ENCODE data around the gene KRTAP5-9. TPM values are rescaled to one million over a fixed set of nuclear protein-coding genes. Genes with fewer than 3 reads are reported as not detected.

KRTAP5-9 gene
- total RNA-seq, 1 donor from 2014 or later = not detected

DNA sequence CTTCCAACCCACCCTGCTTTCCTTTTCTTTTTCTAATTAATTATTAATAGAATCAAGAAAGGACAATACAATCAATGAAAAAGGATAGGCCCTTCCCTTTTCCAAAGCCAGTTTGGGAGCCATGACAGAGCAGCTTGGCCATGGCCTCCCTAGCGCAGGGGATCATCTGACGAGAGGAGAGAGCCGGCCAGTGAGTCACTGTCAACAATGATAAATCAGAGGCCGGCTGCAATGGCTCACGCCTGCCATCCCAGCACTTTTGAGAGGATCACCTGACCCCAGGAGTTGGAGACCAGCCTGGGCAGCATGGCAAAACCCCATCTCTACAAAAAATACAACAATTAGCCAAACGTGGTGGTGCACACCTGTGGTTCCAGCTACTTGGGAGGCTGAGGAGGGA, 48.7 kb upstream of the KRTAP5-9 start:
- H3K9me3 Mint-ChIP-seq (ENCODE audit: unreplicated experiment) = peaks cover 2% of the 10 kb centered on the region
- no peaks in the 10 kb centered on the region for H3K4me1 ChIP-seq (ENCODE audit: insufficient read depth, low read length)
- H3K27me3 ChIP-seq (ENCODE audit: insufficient read depth, low read length) = no peaks in the 10 kb centered on the region
- H3K36me3 Mint-ChIP-seq (ENCODE audit: low read depth, unreplicated experiment) = peaks cover 43% of the 10 kb centered on the region
- H3K4me1 Mint-ChIP-seq (ENCODE audit: low read depth, unreplicated experiment) = peaks cover 1% of the 10 kb centered on the region
- no peaks in the 10 kb centered on the region for H3K9me3 ChIP-seq (ENCODE audit: insufficient read depth, low read depth, low read length)
- H3K79me2 ChIP-seq (ENCODE audit: insufficient read depth, low read length) = no peaks in the 10 kb centered on the region
- H4K20me1 ChIP-seq (ENCODE audit: insufficient read depth, low read length) = no peaks in the 10 kb centered on the region
- H3K4me3 ChIP-seq (ENCODE audit: insufficient read depth, low read depth, low read length) = no peak overlapping the region
- DNase-seq (ENCODE audit: low read depth) (no peak), FAIRE-seq (no peak)
- no peaks in the 10 kb centered on the region for H3K27me3 Mint-ChIP-seq (ENCODE audit: low read depth, unreplicated experiment)
- H3K4me2 ChIP-seq (ENCODE audit: low read length) = no peak overlapping the region
- TF ChIP-seq CTCF (IDR thresholded peaks at IDR 0.05; ENCODE audit: insufficient read depth, low read depth, low read length) (no peak), EZH2 (IDR thresholded peaks at IDR 0.05; ENCODE audit: insufficient read depth, low read length) (no peak)
- no peak overlapping the region for H2AFZ ChIP-seq (ENCODE audit: low read depth, low read length)
- H3K9ac ChIP-seq (ENCODE audit: low read length) = no peak overlapping the region
- H3K27ac Mint-ChIP-seq (ENCODE audit: unreplicated experiment) = no peak overlapping the region
- H3K36me3 ChIP-seq (ENCODE audit: insufficient read depth, low read length) = peaks cover 15% of the 10 kb centered on the region
- H3K27ac ChIP-seq (ENCODE audit: low read depth, low read length) = peak overlapping the region; percentile 11
- H3K4me3 Mint-ChIP-seq (ENCODE audit: unreplicated experiment) = no peak overlapping the region

DNA sequence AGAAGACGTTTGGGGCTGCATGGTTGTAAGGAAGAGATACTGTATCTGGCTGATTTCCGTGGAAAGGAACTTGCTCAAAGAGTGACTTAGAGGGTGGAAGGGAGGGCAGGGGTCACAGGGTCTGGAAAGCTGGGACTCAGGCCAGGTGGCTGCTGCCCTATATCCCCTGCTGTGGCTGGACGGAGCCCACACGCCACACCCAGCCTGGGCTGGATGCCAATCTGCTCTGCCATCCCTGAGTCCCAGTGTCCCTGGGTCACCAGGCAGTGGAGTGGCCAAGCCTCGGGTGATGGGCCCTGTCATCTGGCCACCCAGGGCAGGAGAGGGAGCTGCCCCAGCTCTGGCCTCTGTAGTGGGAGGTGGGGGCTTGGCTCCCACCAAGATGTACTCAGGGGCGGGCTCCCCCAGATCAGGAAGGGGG, 47.6 kb upstream of the KRTAP5-9 start:
- Histone ChIP-seq H3K4me1 (ENCODE audit: insufficient read depth, low read length) (no peaks in the 10 kb centered on the region), H2AFZ (ENCODE audit: low read depth, low read length) (no peak overlapping the region), H3K9ac (ENCODE audit: low read length) (no peak overlapping the region), H3K36me3 (ENCODE audit: insufficient read depth, low read length) (peaks cover 12% of the 10 kb centered on the region), H3K27me3 (ENCODE audit: insufficient read depth, low read length) (no peaks in the 10 kb centered on the region), H3K79me2 (ENCODE audit: insufficient read depth, low read length) (no peaks in the 10 kb centered on the region), H3K4me2 (ENCODE audit: low read length) (no peak overlapping the region), H3K27ac (ENCODE audit: low read depth, low read length) (no peak overlapping the region), H3K9me3 (ENCODE audit: insufficient read depth, low read depth, low read length) (no peaks in the 10 kb centered on the region), H4K20me1 (ENCODE audit: insufficient read depth, low read length) (no peaks in the 10 kb centered on the region), H3K4me3 (ENCODE audit: insufficient read depth, low read depth, low read length) (no peak overlapping the region)
- FAIRE-seq (no peak), DNase-seq (ENCODE audit: low read depth) (no peak)
- Mint-ChIP-seq H3K27me3 (ENCODE audit: low read depth, unreplicated experiment) (no peaks in the 10 kb centered on the region), H3K27ac (ENCODE audit: unreplicated experiment) (no peak overlapping the region), H3K4me3 (ENCODE audit: unreplicated experiment) (no peak overlapping the region), H3K36me3 (ENCODE audit: low read depth, unreplicated experiment) (peaks cover 37% of the 10 kb centered on the region), H3K4me1 (ENCODE audit: low read depth, unreplicated experiment) (peaks cover 3% of the 10 kb centered on the region), H3K9me3 (ENCODE audit: unreplicated experiment) (peaks cover 5% of the 10 kb centered on the region)
- no peak for TF ChIP-seq CTCF (IDR thresholded peaks at IDR 0.05; ENCODE audit: insufficient read depth, low read depth, low read length)
- no peak for TF ChIP-seq EZH2 (IDR thresholded peaks at IDR 0.05; ENCODE audit: insufficient read depth, low read length)

DNA sequence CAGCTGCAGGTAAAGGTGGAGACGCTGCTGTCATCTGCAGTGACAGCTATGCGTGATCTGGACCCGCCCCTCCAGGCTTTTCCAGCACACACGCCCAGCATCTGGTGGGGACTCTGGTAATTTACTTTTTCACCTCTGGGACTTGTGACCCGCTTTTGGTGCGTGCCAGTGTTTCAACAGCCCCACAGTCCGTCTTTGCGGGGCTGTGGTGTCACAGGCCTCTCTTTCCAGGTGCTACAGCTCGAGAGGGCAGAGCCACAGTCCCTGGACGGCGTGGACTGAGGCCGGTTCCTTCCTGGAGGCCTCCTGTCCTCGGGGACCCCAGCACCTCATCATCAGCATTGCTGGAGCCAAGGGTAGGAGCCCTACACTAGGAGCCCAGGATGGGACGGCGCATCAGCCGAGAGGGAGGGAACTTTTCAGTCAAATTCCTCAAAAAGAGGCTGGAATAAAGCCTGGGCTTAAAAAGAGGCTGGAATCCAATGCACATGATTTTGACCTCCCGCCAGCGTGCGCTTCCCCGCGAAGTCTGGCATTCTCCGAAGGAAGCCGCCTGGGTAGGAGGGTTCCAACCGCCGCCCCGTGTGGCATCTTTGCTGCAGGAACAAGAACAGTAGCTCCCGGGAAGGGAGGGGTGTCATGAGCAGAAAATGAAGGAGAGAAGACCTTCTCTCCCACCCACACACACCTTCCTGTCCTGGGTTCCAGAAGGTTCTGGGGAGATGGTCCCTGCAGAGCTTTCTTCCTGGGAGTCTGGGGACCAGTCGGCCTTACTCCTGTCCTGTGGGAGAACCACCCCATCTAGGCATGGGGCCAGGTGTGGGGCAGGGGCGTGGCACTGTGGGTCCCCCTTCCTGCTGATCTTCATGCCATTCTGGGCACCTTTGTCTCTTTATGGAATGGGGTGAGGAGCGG, 46.9 kb upstream of the KRTAP5-9 start:
- H3K36me3 ChIP-seq (ENCODE audit: insufficient read depth, low read length) = peaks cover 12% of the 10 kb centered on the region
- H3K27ac Mint-ChIP-seq (ENCODE audit: unreplicated experiment) = no peak overlapping the region
- no peak overlapping the region for H3K4me2 ChIP-seq (ENCODE audit: low read length)
- H3K36me3 Mint-ChIP-seq (ENCODE audit: low read depth, unreplicated experiment) = peaks cover 39% of the 10 kb centered on the region
- no peaks in the 10 kb centered on the region for H3K79me2 ChIP-seq (ENCODE audit: insufficient read depth, low read length)
- no peak overlapping the region for H2AFZ ChIP-seq (ENCODE audit: low read depth, low read length)
- H3K4me1 ChIP-seq (ENCODE audit: insufficient read depth, low read length) = no peaks in the 10 kb centered on the region
- no peak overlapping the region for H3K4me3 ChIP-seq (ENCODE audit: insufficient read depth, low read depth, low read length)
- TF ChIP-seq EZH2 (IDR thresholded peaks at IDR 0.05; ENCODE audit: insufficient read depth, low read length) = no peak
- TF ChIP-seq CTCF (IDR thresholded peaks at IDR 0.05; ENCODE audit: insufficient read depth, low read depth, low read length) = no peak
- H3K27ac ChIP-seq (ENCODE audit: low read depth, low read length) = no peak overlapping the region
- no peaks in the 10 kb centered on the region for H3K9me3 ChIP-seq (ENCODE audit: insufficient read depth, low read depth, low read length)
- FAIRE-seq (no peak), DNase-seq (ENCODE audit: low read depth) (no peak)
- H3K27me3 Mint-ChIP-seq (ENCODE audit: low read depth, unreplicated experiment) = no peaks in the 10 kb centered on the region
- peaks cover 3% of the 10 kb centered on the region for H3K4me1 Mint-ChIP-seq (ENCODE audit: low read depth, unreplicated experiment)
- no peaks in the 10 kb centered on the region for H4K20me1 ChIP-seq (ENCODE audit: insufficient read depth, low read length)
- no peak overlapping the region for H3K9ac ChIP-seq (ENCODE audit: low read length)
- peaks cover 5% of the 10 kb centered on the region for H3K9me3 Mint-ChIP-seq (ENCODE audit: unreplicated experiment)
- no peak overlapping the region for H3K4me3 Mint-ChIP-seq (ENCODE audit: unreplicated experiment)
- no peaks in the 10 kb centered on the region for H3K27me3 ChIP-seq (ENCODE audit: insufficient read depth, low read length)

All from astrocyte (in vitro differentiated cells and primary cell).